Psoas muscle (tissue), 8 donors: ENCODE results near the gene SMARCB1. TPM values are rescaled to one million over a fixed set of nuclear protein-coding genes. Genes with fewer than 3 reads are reported as not detected.

Experiments
- ATAC-seq, 4 donors: fragments of 200-7000 bp; cut with Tn5 transposase; one replicate each; pipeline ENCODE4 v1.9.1; 2020; ENCODE audit warnings: moderate library complexity in 3 of 4, mild to moderate bottlenecking in 2 of 4
- DNase-seq, 2 donors: peaks; one replicate each; pipeline ENCODE4 v3.0.0-alpha.2; 2020
- H3K27ac ChIP-seq: fragments of 200-600 bp; one replicate; pipeline ENCODE4 v1.8.0; 2022
- H3K27me3 ChIP-seq, 3 donors: fragments of 200-600 bp in 1 of 3; one replicate each; pipeline versions ENCODE4 v1.6.1 to v1.8.0; 2013 to 2022; ENCODE audit warnings: low read length in 2 of 3, mild to moderate bottlenecking in 2 of 3, moderate library complexity in 1 of 3; ENCODE audit not compliant: insufficient read depth in 3 of 3
- H3K36me3 ChIP-seq, 2 donors: fragments of 200-600 bp in 1 of 2; one replicate each; pipeline versions ENCODE4 v1.6.1 to v1.8.0; 2013 to 2022; ENCODE audit warnings: low read depth in 1 of 2, mild to moderate bottlenecking in 1 of 2, moderate library complexity in 1 of 2; ENCODE audit not compliant: insufficient read depth in 1 of 2
- H3K4me1 ChIP-seq: fragments of 200-600 bp; one replicate; pipeline ENCODE4 v1.8.0; 2022
- H3K4me3 ChIP-seq: fragments of 200-600 bp; one replicate; pipeline ENCODE4 v1.8.0; 2022; ENCODE audit warnings: mild to moderate bottlenecking
- H3K9me3 ChIP-seq: fragments of 200-600 bp; one replicate; pipeline ENCODE4 v1.8.0; 2022
- CTCF ChIP-seq: fragments of 200-600 bp; IDR thresholded peaks from one replicate; pipeline ENCODE4 v1.8.0; 2022; ENCODE audit warnings: antibody characterized with exemption
- WGBS, 3 donors: extraction: QIAGEN DNeasy Blood & Tissue Kit; methylation state at CpG; one replicate each; pipeline versions ENCODE4 v1.1.6 to v1.1.7; 2013; 5-methylcytosine and 5-hydroxymethylcytosine counted together
- intact Hi-C, 2 donors: fragments of 100-400 bp; cut with DNase I; formaldehyde crosslinking; loops; one replicate each; pipeline versions ENCODE4 v1.11.0 to v1.14.2; 2022
- polyA plus RNA-seq, 3 donors: library from polyadenylated mRNA; stranded (reverse); fragments of 200-250 nt; gene quantifications; one replicate each; pipeline ENCODE4 v1.2.3, GENCODE V29; 2013
- total RNA-seq, 4 donors: library from RNA; stranded (reverse); fragmentation: NEBNext Ultra II Directional in 2 of 4; extraction: Animal tissue kit (Norgen Biotek cat#: 25700) in 2 of 4; gene quantifications; one replicate each; pipeline versions ENCODE4 v1.2.1 to v1.2.4, GENCODE V29; 2021 to 2023
- donor health status: healthy with polysubstance abuse.
- donor health status: DM: no; HTN: no; CAD: no; lungs with moderate emphysema.
- donor health status: Bipolar disorder and iron deficiency.
- donor health status: healthy.
- donor health status: DM: yes; HTN: yes; CAD: no.
- donor health status: DM: no; HTN: no; CAD: no.
- donor health status: DM: no; HTN: no; CAD: no.
- donor health status: DM: yes; HTN: yes; CAD: no.

SMARCB1 gene
- total and polyA plus RNA-seq, 7 donors: 20.7 to 76.6 (median 38.4) TPM

- peak in 1 of 4 donors; percentile 3 for ATAC-seq
- Histone ChIP-seq H3K27me3 (no peaks in the 10 kb centered on the region), H3K4me1 (no peaks in the 10 kb centered on the region), H3K9me3 (no peaks in the 10 kb centered on the region), H3K4me3 (no peak overlapping the region), H3K36me3 (peaks cover 0 to 58% of the 10 kb centered on the region in 2 donors), H3K27ac (no peak overlapping the region)
- no peak for TF ChIP-seq CTCF
- intact Hi-C loops: no loop called here
- WGBS, 3 donors: 88 to 98% (median 92%) methylated on average over 7 to 8 of the region's 8 CpGs
- no peak for DNase-seq
Observed at GRCh38 chr22:23877566-23877965, 90.8 kb downstream of the SMARCB1 start.

GRCh38 chr22:23878219-23878618 lies 91.5 kb downstream of the SMARCB1 start:
- WGBS, 3 donors: 43 to 66% (median 49%) methylated on average over 7 of the region's 7 CpGs
- no peak for TF ChIP-seq CTCF
- peak in 3 of 4 donors; percentile 76 to 91 (median 86) for ATAC-seq
- H3K27me3 ChIP-seq: no peaks in the 10 kb centered on the region
- no peak overlapping the region for H3K27ac ChIP-seq
- peaks cover 0 to 59% of the 10 kb centered on the region in 2 donors for H3K36me3 ChIP-seq
- intact Hi-C loops: no loop called here
- DNase-seq: peak in 1 of 2 donors; percentile 73
- H3K9me3 ChIP-seq: no peaks in the 10 kb centered on the region
- no peak overlapping the region for H3K4me3 ChIP-seq
- H3K4me1 ChIP-seq: no peaks in the 10 kb centered on the region

- intact Hi-C loops: no loop called here
- Histone ChIP-seq H3K9me3 (no peaks in the 10 kb centered on the region), H3K4me3 (no peak overlapping the region), H3K4me1 (no peaks in the 10 kb centered on the region), H3K36me3 (peaks cover 0 to 44% of the 10 kb centered on the region in 2 donors), H3K27ac (no peak overlapping the region), H3K27me3 (no peaks in the 10 kb centered on the region)
- DNase-seq: no peak
- no peak for TF ChIP-seq CTCF
- WGBS, 3 donors: 65 to 82% (median 69%) methylated on average over 17 to 20 of the region's 20 CpGs
- no peak for ATAC-seq
Observed at GRCh38 chr22:23882370-23882769, 95.6 kb downstream of the SMARCB1 start.

- Histone ChIP-seq H3K4me3 (no peak overlapping the region), H3K9me3 (no peaks in the 10 kb centered on the region), H3K36me3 (peaks cover 0 to 41% of the 10 kb centered on the region in 2 donors), H3K27ac (no peak overlapping the region), H3K27me3 (no peaks in the 10 kb centered on the region), H3K4me1 (no peaks in the 10 kb centered on the region)
- DNase-seq: no peak
- intact Hi-C loops: no loop called here
- no peak for TF ChIP-seq CTCF
- 92 to 97% (median 94%) methylated on average over 8 to 9 of the region's 9 CpGs for WGBS, 3 donors
- no peak for ATAC-seq
Observed at GRCh38 chr22:23883658-23884057, 96.9 kb downstream of the SMARCB1 start.

- no peak overlapping the region for H3K4me3 ChIP-seq
- no peaks in the 10 kb centered on the region for H3K9me3 ChIP-seq
- peaks cover 0 to 38% of the 10 kb centered on the region in 2 donors for H3K36me3 ChIP-seq
- TF ChIP-seq CTCF: no peak
- no peak for DNase-seq
- H3K4me1 ChIP-seq: no peaks in the 10 kb centered on the region
- ATAC-seq: no peak
- H3K27me3 ChIP-seq: no peaks in the 10 kb centered on the region
- WGBS, 3 donors: 89 to 93% (median 89%) methylated on average over 7 to 9 of the region's 9 CpGs
- H3K27ac ChIP-seq: no peak overlapping the region
- intact Hi-C loops: no loop called here
Observed at GRCh38 chr22:23884140-23884539, 97.4 kb downstream of the SMARCB1 start.
